ENCODE data around the gene MDH1B.

Gene MDH1B

GRCh38 chr2:206693399-206694137 is 71.6 kb downstream of the MDH1B start:
- DNase-seq, result peak; percentile 59

DNA sequence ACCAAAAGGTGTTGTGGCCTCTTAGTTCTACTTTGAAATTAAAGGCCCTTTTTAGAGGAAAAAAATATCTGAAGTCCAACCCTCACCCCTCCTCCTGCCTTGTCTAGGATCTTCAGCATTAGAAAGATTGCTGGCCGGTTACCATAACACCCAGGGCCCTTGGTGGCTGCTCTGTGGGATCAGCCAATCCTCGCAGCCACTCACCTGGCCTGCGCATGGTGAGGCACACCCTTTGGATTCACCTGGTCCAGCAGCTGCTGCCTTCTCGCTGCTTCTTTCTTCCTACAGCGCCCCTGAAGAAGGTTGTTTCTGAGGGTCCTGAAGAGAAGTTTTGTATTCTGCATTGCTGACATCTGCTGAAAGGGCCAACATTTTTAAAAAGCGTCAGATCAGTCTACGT is 72.2 kb downstream of the MDH1B start:
- no peak for DNase-seq

DNA sequence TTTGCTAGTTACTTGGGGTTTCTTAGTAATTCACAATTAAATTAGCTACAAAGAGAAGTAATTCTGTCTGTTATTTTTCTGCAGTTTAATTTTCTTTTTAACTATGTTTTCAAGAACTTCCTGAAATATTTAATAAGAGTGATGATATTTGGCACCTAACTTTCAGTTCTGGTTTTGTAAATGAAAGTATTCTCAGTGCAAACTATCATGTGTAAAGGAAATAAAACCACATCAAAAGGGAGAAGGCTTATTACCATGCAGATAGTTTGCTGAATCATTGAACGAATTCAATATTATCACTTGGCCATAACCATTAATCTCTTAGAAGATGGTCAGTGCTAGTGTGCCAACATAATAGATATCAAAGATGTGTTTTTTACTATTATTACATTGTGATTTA is 76.1 kb downstream of the MDH1B start:
- DNase-seq, result no peak

DNA sequence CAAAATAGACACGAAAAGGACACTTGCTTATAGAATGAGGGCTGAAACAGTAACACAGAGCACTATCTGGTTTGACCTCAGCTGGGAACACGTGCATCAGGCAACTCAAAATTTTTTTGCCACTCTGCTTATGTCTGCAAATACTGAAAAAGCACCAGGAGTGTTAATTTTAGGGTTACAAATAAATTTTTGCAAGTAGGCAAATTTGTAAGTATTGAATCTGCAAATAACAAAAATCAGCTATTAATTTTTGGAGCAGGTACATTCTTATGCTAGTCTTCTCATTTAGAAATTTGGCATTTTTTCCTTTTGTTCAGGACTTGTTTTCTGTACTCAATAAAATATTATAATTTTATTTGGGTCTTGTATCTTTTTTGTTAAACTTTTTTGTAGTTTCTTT is 76.7 kb downstream of the MDH1B start:
- no peak for DNase-seq

Measured in NCI-H2029 (cell line).